NCI-H2196 treated with DMSO at 0.1 percent for 48 hours (cell line): ENCODE measurements around the gene RRP7A.
"Not testable (repeated sequence)": the region's sequence is repeated elsewhere in the genome, so short reads cannot be mapped to it uniquely, and the experiment has no call there.

Source experiments
- DNase-seq: peaks from one replicate; lab custom pipeline; 2025; ENCODE audit not compliant: unreplicated experiment; lab: John Stamatoyannopoulos, UW

The RRP7A gene

GRCh38 chr22:42536634-42537033, 17.0 kb upstream of the RRP7A start:
- DNase-seq: not testable (repeated sequence)

- no peak for DNase-seq
Observed at GRCh38 chr22:42536166-42536565, 16.6 kb upstream of the RRP7A start.

DNA sequence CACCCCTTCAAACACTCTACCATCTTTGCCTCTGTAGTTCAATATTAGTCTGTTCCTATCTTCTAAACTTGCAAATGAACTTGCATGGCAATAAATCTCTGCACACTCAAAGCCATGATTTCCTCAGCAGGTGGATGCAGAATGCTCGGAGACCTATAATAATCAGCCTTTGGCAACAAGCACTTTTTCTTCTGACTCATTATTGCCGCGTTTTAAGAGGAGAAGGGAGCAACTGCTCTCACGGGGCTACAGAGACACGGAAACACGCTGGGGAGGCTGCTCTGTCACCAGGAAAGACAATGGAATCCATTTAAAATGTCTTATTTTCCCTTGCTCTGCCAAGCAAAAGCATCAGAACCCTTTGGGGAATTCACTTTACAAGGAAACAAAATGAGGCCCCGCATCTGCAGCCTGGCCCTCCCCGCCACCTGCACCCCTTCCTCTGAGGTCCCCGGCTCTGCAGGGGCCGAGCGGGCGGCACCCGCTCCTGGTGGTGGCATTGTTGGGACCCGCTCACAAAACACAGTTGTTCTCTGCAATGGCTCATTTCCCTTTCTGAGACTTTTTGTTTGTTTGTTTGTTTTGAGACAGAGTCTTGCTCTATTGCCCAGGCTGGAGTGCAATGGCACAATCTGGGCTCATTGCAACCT, 15.6 kb upstream of the RRP7A start:
- DNase-seq: not testable (repeated sequence)

- no peak for DNase-seq
Observed at GRCh38 chr22:42533638-42533977, 14.0 kb upstream of the RRP7A start.

- DNase-seq: not testable (repeated sequence)
Observed at GRCh38 chr22:42531401-42532084, 11.9 kb upstream of the RRP7A start.

DNA sequence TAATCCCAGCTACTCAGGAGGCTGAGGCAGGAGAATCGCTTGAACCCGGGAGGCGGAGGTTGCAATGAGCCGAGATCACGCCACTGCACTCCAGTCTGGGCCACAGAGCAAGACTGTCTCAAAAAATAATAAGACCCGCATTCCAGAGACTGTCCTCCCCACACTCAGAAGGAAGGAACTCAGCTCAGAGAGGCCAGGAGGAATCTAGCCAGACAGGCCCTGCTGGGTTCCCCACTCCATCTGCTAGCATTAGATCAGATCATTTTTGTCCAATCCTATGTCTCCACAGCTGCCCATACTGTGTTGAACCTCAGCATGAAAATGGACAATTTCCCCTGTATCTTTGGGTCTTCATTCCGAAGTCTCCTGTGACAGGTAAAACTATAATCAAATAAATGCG, 9.8 kb upstream of the RRP7A start:
- not testable (repeated sequence) for DNase-seq

DNA sequence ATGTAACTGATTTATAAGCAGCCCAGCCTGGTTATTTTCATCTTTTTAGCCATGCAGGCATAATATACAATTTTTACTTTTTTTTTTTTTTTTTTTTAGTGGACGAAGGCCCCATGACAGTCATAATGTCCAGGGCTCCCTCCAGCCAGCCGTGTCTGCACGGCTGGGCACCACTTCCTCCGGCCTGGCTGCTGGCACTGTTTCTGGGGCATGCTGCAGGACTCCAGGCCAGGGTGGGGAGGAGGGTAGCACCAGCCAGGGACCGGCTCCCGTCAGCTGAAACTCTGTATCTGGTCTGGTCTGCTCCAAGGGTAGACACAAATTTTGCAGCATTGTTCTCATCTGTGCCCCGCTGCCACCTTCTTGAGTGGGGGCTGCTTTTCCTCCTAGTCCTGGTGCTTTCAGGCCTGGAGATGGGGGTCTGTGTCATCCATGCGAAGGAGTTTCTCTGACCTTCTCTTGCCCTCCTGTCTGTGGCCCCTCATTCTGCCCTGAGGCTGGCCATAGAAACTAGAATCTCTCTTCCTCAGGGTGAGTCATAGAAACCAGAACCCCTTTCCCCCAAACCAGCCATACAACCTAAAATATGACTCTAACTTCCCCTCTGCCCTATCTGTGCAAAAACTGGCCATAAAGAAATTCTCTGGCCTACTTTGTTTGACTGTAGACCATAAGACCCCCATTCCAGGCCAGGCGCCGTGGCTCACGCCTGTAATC, 9.2 kb upstream of the RRP7A start:
- DNase-seq: no peak

DNA sequence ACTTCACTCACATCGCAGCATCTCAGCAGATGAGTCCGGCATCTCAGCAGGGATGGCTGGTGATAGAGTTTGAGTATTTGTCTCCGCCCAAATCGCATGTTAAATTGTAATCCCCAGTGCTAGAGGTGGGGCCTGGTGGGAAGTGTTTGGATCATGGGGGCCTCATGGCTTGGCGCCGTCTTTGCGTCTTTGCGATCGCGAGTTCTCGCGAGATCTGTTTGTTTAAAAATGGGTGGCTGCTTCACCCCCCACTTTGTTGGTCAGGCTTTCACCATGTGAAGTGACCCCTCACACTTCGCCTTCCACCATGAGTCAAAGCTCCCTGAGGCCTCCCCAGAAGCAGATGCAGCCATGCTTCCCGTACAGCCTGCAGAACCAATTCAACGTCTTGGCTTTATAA, 3.0 kb upstream of the RRP7A start:
- no peak for DNase-seq

DNA sequence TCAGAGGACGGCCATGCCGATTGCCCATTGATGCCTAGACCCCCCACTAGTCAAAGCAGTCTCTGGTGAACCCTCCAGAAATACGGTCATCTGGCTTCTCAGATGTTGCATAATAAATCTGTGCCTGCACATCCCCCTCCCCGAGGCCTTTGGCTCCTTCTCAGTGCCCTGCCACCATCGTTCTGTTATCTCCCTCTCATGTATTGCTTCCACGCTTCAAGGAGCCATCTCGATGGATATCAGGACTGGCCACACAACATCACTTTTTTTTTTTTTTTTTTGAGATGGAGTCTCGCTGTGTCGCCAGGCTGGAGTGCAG, 1.6 kb upstream of the RRP7A start:
- no peak for DNase-seq

DNA sequence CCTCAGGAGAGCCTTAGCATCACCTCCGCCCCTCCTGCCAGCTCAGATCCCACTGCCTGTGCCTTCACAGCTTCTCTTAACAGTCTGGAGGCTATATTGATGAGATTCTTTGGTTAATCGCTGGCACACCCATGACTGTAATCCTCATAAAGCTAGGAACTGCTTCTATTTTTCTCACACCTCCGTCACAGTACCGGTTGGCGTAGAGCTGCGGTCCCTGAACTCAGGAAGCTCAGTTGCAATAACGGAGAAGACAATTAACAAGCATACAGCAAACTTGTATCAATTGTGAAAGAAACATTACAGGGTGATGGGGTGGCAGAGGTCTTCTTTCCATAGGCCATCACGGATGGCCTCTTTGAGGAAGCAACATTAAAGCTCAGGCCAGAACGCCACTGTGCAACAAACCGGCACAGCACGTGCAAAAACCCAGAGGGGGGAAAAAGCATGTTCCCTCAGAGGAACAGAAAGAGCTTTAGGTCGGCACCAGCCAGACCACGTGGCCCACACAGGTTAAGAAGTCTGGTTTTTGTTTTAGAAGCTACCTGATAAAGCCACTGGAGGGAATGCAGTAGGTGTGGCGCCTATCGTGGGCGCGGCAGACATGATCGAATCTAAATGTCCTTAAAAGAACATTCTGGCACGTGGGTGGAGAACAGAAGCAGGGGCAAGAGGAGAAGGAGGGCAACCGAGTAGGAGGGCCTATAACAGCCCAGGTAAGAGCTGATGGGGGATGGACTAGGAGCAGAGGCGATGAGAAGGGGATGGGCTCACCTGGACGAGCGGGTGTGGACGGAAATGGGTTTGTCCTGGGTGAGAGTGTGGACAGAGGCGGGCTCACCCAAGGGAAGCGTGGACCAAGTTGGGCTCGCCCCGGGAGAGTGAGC, 715 bp downstream of the RRP7A start:
- DNase-seq: not testable (repeated sequence)

GRCh38 chr22:42517103-42517502, 2.5 kb downstream of the RRP7A start:
- not testable (repeated sequence) for DNase-seq

- DNase-seq: no peak
Observed at GRCh38 chr22:42515896-42516295, 3.7 kb downstream of the RRP7A start.

- not testable (repeated sequence) for DNase-seq
Observed at GRCh38 chr22:42515304-42515703, 4.3 kb downstream of the RRP7A start.

GRCh38 chr22:42514331-42514730, 5.3 kb downstream of the RRP7A start:
- DNase-seq: not testable (repeated sequence)

DNA sequence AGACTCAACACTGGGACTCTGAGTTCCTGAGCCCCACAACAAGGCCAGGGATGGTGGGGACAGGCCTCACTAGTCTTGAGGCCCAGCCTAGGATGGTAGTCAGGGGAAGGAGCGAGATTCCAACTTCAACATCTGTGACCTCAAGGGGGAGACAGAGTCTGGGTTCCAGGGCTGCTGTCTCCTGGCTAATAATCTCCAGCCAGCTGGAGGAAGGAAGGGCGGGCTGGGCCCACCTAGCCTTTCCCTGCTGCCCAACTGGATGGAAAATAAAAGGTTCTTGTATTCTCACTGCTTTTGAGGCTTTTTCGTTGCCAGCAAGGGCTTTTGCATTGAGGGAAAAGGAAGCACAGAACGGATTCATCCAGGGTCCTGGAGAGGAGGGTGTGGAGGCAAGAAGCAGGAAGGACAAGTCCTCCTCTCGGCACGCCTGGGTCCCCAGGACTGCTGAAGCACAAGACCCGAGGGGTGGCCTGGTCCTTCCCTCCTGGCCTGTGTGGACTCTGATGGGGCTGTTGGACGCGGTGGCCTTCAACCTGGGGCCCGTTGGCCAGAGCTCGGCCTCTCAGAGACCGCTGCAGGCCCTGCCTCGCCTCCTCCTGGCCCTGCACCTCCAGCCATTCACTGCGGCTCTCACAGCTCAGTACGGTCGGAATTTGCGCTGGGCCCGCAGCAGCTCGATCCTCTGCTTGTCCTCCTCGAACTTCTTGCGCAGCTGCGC, 7.2 kb downstream of the RRP7A start:
- not testable (repeated sequence) for DNase-seq

DNA sequence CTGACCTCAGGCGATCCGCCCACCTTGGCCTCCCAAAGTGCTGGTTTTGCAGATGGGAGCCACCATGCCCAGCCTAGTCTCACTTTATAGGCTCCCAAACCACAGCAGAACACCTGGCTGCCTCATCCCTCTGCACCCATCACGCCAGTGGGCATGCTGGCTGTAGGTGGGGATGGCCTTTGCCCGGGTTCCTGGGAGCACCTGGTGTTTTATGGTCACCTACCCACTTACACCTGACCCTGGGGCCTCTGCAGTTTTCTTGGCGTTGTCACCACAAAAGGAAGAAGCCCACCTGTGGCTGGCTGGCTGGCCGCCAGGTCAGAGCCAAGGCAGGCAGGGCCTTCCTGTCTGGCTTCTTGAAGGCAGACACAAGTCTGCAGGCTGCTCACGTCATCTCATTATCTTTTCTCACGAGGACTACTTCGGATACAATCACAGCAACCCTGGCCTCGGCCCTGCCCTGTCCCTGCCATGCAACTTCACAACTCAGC, 8.2 kb downstream of the RRP7A start:
- DNase-seq: no peak

DNA sequence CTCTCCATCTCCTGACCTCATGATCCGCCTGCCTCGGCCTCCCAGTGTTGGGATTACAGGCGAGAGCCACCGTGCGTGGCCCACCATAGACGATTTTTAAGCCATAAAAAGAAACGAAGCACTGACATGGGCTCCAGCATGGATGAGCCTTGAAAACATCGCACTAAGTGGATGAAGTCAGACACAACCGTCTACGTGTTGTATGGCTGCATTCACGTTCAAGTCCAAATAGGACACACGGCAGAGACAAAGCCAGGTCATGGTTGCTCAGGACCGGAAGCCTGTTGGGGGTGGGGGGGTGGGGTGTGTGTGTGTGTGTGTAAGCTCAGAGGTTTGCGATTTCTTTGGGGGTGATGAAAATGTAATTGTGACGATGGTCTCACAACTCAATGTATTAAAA, 10.0 kb downstream of the RRP7A start:
- no peak for DNase-seq

- not testable (repeated sequence) for DNase-seq
Observed at GRCh38 chr22:42508975-42509364, 10.6 kb downstream of the RRP7A start.

DNA sequence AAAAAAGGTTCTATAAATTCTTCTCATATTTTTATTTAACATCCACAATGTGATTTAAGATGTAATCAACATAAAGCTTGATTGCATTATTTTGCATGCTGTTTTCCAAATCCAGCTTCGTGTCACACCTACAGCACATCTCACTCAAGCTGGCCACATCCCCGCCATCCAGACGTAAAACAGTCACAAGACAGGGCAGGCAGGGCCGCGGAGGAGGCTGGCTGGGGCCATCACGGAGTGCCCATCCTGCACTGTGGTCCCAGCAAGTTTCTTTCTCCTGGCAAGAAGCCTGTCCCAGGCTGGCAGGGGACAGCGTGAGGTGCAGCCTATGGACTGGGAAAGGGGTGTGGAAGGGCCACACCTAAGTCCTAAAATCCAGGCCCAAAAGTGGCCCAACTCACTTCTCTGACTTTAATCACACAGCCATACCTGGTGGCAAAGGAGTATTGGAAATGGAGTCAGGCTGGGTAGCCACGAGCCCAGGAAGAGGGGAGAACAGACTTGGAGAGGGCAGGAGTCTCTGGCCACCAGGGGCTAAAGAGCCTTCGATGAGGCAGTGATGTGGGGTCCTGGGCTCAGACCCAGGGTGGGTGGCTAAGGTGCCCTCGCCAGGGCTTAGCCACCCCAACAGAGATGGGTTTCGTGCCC, 11.1 kb downstream of the RRP7A start:
- DNase-seq: not testable (repeated sequence)

DNA sequence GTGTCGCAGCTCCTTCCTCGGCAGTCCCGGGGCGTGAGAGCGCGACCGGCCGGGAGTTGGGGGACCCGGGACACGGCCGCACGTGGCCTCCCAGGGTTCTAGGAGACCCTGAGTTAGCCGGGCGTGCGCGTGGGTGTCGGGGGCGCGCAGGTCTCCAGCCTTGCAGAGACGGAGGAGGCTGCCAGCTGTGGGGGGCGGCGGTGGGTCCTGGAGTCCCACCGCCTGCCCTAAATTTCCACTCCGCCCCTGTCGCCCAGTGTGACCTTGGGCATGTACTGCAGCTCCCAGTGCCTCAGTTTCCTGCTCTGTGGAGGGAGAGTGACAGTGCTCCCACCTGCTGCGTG, 18.8 kb downstream of the RRP7A start:
- DNase-seq: no peak
